Putamen (tissue), 1 donor: Measurements from ENCODE around the gene SLC6A13.

Experiments
- DNase-seq: peaks from one replicate; pipeline ENCODE4 v3.0.0-alpha.2; 2016; ENCODE audit warnings: low spot score

SLC6A13 gene

DNA sequence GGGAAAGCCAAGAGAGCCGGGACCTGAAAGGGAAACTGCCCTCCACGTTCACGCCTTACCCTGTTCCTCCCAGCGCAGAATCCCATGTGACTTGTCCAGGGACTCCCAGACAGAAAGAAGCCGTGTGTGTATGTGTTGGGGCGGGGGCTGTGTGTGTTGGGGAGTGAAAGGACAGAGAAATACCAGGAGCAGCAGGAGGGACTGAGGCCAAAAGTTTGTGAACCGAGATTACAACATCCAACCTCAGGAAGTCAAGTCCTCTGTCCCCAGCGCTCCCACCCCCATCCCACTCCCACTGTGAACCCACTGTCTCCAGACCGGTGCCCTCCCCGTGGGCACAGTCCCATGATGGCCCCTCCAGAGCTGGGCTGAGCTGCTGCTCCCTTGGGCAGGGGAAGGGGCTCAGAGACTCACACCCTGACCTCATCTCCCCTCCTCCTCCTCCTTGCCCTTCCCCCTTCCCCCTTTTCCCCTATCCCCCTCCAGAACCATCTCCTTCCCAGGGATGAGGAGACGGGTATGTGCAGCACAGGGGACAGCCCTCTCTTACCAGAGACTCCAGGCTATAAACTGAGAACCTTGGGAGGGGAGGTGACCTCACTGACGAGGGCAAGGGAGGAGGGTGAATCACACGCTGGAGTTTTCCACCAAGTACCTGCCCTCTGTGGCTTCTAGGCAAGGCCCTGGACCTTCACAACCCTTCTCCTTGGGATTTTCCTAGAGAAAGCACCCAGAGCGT, 48.5 kb downstream of the SLC6A13 start, which contains the start of gene SLC6A12:
Gene SLC6A12 (minus strand): TSS at position 155 of the 739 bp plus-strand sequence. CDS start 4,171 bp downstream, outside the sequence.
- DNase-seq = no peak

- no peak for DNase-seq
Observed at GRCh38 chr12:213527-213932, 49.1 kb downstream of the SLC6A13 start.

DNA sequence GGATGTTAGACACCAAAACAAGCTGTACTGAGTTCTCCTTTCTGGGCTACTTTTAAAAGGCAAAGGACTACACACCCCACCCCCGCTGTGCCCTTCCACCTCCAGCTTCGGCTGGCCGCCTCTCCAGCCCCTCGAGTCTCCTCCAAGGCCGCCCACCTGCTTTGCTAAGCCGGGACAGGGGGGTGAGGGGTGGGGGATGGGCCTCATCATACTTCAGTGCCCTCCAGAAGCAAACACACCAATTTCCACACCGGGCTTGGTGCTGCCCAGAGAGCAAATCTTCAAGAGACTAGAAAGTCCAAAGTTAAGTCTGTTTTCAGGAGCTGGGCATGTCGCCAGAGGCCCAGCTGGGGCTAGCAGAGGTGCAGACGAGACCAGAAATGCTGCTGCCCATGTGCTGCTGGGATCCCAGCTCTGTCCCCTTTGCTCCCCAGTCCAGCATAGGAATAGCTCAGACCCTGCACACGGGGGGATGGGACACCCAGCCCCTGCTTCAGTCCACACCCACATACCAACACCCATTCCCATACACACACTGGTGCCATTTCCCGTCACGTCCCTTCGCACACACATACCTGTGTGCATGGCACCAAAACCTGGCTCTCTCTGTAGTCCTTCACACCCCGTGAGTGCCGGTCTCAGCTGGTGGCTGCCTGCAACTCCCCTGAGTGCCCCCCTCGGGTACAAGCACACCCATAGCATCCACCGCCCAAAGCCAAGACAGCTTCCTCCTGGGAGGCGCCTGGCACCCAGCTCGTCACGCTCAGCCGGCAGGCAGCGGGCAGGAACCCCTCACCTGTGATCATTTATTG, 49.7 kb downstream of the SLC6A13 start:
- no peak for DNase-seq

GRCh38 chr12:212415-212714, 50.3 kb downstream of the SLC6A13 start:
- no peak for DNase-seq

- DNase-seq = no peak
Observed at GRCh38 chr12:211639-212414, 50.8 kb downstream of the SLC6A13 start.

GRCh38 chr12:211142-211465, 51.5 kb downstream of the SLC6A13 start:
- no peak for DNase-seq

DNA sequence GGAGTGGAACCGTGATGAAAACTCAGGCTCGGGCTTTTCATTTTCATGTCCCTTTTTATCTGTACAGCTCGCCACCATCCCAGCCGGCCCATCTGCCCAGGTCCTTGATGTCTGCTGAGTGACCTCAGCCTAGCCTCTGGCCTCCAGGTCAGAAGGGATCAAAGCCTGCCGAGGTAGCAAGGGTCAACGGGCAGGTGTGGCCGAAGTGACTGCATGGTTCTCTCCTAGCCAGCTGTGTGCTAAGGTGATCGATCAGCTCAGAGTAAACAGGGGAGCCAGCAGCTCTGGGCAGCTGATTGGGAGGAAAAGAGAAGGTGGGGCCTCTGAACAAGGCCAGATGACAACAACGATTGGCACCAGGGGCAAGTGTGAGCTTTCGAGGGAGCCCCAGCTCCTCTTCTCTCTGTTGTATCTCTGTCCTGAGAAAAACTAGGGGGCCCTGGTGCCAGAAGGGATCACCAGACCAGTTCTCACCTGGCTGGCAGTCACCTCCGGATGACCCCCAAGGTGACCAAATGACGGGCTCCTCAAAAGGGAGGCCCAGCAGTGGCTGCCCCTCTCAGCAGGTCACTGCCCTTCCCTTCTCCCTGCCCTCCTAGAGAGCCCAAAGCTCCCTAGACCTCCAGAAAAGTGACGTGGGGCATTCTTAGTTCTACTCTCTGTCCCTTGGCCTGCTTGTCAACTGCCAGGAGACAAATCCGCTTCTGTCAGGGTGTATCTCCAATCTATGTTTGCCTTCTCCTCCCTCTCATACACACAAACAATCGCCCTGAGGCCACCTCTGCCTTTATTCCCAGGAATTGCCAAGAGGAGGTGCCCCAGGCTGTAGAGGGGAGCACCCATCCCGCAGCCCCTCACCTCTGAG, 52.1 kb downstream of the SLC6A13 start:
- DNase-seq = no peak

- no peak for DNase-seq
Observed at GRCh38 chr12:209851-210250, 52.8 kb downstream of the SLC6A13 start.

- DNase-seq = no peak
Observed at GRCh38 chr12:209246-209645, 53.4 kb downstream of the SLC6A13 start.

DNA sequence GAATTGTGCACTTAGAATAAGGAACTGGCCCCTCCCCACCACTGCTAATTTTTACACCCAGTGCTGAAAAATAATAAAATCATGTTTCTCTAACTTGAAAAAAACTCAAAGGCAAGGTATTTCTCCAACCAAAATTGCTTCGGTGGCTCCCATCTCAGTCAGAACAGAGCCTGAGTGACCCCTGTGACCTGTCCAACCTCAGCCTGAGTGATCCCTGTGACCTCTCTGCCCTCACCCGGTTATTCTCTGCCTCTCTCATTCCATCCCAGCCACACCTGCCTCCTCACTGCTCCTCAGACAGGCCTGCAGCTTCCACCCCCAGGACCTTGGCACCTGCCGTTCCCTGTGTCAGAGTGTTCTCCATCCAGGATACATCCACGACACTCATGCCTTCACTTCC, 53.8 kb downstream of the SLC6A13 start:
- no peak for DNase-seq

DNA sequence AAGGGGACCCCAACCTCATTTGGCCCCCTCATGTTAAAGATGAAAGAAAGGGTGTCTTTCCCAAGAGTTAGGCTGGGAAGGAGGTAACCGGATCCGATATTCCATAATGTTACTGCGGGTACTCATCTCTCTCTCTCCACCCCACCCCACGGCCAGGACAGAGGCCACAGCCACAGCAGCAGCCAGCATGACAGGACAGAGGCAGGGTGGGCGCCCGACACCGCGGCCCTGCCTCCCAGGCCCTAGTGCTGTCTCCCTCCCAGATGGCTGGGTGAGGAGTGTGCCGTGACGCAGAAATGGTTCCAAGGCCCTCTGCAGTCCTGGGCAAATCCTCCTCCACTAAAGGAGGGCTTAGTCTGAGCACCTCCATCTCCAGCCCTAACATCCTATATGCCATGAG, 54.8 kb downstream of the SLC6A13 start:
- no peak for DNase-seq

DNA sequence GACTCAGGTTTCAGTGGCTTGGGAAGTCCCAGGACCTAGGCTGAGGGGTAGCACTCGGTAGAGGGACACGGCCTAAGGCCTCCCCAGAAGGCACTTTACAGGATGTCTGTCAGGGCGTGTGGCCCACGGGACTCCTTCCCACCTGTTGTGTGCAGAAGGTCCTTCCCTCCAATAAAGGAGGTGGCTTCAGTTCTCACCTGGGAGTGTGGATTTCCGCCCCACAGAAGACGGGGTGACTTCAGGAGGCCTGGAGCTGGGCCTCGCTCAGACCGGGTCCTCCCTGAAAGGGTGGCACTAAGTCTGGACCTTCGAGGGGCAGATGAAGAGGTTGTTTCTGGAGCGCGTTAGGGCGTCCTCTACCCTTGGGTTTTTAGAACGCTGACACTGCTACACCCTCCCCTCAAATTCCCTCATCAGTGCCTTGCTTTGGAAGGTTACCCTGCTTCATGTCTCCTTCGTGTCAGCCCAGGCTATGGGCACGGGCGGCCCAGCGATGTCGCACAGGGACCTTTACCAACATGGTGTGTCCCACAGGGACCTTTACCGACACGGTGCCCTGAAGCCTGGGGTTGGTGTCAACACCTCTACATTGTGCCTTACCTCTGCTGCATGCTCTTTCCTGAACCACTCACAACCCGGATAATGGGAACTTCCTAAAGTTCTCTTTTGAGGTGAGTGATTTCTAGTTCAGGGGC, 55.7 kb downstream of the SLC6A13 start:
- DNase-seq = no peak

GRCh38 chr12:205026-205425, 57.6 kb downstream of the SLC6A13 start:
- DNase-seq = no peak

GRCh38 chr12:204261-204678, 58.4 kb downstream of the SLC6A13 start:
- no peak for DNase-seq

GRCh38 chr12:203462-204260, 59.0 kb downstream of the SLC6A13 start:
- DNase-seq = peak; percentile 72

GRCh38 chr12:203074-203461, 59.6 kb downstream of the SLC6A13 start:
- DNase-seq = no peak

DNA sequence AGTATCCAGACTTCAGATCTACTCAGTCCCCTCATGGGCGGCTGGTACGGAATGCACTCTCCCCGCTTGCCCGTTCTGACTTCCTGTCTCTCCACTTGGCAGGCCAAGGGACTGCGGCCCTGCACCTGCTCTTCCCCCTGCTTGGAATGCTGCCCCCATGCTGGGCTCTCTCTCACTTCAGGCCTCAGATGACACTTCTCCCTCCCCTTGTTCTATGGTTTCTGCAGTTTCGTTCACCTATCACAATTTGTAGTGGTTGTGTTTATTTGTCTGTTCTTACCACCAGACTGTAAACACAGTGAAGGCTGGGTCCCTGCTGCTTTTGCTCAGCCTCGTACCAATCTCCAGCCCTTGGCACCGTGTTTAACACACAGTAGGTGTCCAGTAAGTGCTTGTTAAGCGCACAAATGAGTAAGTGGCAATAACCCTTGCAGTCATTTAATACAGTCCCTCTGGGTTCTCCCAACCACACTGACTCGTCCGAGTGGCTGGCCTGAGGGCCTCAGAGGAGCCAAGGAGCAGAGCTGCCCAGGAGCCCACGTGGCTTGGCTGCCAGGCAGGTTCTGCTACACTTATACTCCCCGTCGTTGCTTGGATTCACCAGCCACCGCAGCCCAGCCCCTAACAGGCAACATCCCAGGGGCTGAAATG, 60.4 kb downstream of the SLC6A13 start:
- DNase-seq = no peak

DNA sequence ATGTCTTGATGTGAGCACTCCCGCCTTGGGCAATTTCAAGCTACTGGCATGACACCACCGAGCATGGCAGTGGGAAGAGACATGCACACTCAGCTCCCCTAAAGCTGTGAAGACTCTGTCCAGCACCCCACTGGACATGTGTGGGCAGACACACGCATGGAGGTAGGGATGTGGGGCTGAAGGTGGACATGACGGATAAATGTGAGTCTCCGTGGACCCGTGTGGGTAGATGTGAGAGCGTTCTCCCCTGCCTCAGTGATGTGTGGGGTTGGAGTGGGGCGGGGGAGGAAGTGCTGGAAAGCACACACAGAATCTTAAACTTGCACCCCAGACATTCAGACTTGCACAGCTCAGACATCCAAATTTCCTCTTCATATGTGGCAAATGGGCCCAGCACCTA, 61.3 kb downstream of the SLC6A13 start:
- DNase-seq = no peak

- DNase-seq = no peak
Observed at GRCh38 chr12:198705-199104, 63.9 kb downstream of the SLC6A13 start.
